Measurements from ENCODE around the gene NOS3. TPM values are rescaled to one million over a fixed set of nuclear protein-coding genes. Genes with fewer than 3 reads are reported as not detected.

NOS3 gene
- total RNA-seq, 1 experiment from 2014 or later: 0.30 TPM

DNA sequence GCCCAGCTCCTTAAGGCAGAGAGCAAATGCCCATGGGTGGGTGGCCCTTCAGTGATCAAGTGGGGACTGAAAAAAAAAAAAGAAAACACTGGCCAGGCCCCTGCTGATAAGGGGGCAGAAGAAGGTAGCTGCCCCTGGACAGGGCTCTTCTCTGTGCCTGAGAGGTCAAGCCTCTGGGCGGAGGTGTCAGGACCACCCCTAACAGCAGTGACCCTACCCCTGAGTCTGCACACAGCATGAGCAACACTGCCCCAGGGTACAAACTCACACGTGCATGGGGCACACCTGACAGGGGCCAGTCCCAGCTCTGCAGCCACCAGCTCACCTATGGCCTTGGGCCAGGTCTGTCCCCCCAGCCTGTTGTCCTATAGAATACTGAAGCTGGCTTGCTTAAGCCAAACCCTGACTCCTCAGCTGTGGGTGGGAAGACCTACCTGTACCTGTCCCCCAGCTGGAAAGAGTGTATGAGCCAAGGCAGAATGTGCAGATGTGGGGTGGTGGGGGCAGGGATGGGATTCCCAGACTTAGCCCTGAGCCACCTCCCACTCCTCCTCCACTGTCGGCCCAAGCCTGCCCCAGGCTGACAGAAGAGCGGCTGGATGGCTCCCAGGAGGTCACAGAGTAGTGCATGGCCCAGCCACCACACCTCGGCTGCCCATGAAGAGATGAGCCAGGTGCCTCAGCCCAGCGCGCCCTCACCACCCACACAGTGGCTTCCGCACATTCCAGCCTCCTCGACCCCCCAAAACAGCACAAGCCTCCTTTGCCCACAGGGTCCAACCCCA is 36.4 kb upstream of the NOS3 start:
- Mint-ChIP-seq H3K36me3 (ENCODE audit: insufficient read depth, unreplicated experiment) (no peaks in the 10 kb centered on the region), H3K9me3 (ENCODE audit: unreplicated experiment) (no peaks in the 10 kb centered on the region), H3K27ac (ENCODE audit: low read depth, unreplicated experiment) (no peak overlapping the region), H3K4me1 (ENCODE audit: insufficient read depth, unreplicated experiment) (peaks cover 3% of the 10 kb centered on the region), H3K27me3 (ENCODE audit: insufficient read depth, unreplicated experiment) (peaks cover 1% of the 10 kb centered on the region), H3K4me3 (ENCODE audit: unreplicated experiment) (no peak overlapping the region)
- CTCF ChIA-PET: interaction anchor here (0.6 to 3.5 kb wide), 3 partner anchors 8 to 56 kb away, joined by 4 to 18 read pairs (median 5); no protein-coding TSS in a partner anchor
- BruUV-seq (replicated peaks): no TSS peak
- intact Hi-C loops (cut with micrococcal nuclease): no loop called here
- TF ChIP-seq, protein P1, sequence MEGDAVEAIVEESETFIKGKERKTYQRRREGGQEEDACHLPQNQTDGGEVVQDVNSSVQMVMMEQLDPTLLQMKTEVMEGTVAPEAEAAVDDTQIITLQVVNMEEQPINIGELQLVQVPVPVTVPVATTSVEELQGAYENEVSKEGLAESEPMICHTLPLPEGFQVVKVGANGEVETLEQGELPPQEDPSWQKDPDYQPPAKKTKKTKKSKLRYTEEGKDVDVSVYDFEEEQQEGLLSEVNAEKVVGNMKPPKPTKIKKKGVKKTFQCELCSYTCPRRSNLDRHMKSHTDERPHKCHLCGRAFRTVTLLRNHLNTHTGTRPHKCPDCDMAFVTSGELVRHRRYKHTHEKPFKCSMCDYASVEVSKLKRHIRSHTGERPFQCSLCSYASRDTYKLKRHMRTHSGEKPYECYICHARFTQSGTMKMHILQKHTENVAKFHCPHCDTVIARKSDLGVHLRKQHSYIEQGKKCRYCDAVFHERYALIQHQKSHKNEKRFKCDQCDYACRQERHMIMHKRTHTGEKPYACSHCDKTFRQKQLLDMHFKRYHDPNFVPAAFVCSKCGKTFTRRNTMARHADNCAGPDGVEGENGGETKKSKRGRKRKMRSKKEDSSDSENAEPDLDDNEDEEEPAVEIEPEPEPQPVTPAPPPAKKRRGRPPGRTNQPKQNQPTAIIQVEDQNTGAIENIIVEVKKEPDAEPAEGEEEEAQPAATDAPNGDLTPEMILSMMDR (IDR thresholded peaks at IDR 0.05; ENCODE audit: unreplicated experiment): no peak
- POLR2A ChIA-PET: no interaction called here
- no peak for DNase-seq (ENCODE audit: unreplicated experiment)

DNA sequence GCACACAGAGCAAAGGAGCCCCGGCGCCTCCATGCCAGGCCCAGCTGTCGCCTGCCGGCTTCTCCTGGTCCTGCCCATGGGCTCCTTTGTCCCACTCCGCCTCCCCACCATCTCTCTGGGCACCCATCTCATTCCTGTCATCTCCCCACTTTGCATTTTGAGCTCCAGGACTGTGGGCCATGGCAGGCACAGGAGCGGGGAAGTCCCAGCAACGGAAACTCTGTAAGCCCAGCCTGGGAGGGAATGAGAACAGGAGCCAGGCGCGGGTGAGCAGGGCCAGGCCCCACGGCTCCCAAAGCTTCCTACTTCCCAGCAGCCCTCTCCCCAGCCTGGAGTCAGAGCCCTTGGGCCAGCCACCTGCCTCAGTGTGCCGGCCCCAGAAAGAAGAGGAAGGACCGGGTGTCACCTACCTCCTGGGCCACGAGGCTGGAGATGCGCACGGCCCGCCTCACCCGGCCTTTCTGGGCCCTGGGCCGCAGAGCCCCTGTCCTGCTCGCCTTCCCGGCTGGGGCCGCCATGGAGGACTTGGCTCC is 35.8 kb upstream of the NOS3 start:
- Mint-ChIP-seq H3K4me3 (ENCODE audit: unreplicated experiment) (no peak overlapping the region), H3K4me1 (ENCODE audit: insufficient read depth, unreplicated experiment) (no peaks in the 10 kb centered on the region), H3K27ac (ENCODE audit: low read depth, unreplicated experiment) (no peak overlapping the region), H3K36me3 (ENCODE audit: insufficient read depth, unreplicated experiment) (no peaks in the 10 kb centered on the region), H3K9me3 (ENCODE audit: unreplicated experiment) (no peaks in the 10 kb centered on the region), H3K27me3 (ENCODE audit: insufficient read depth, unreplicated experiment) (peaks cover 8% of the 10 kb centered on the region)
- no TSS peak for BruUV-seq (replicated peaks)
- intact Hi-C loops (cut with micrococcal nuclease): no loop called here
- DNase-seq (ENCODE audit: unreplicated experiment): no peak
- ChIA-PET POLR2A (no interaction called here), CTCF (interaction anchor here (3.5 kb wide), 1 partner anchor 7 kb away, joined by 18 read pairs; no protein-coding TSS in a partner anchor)
- TF ChIP-seq, protein P1 (IDR thresholded peaks at IDR 0.05; ENCODE audit: unreplicated experiment): no peak

DNA sequence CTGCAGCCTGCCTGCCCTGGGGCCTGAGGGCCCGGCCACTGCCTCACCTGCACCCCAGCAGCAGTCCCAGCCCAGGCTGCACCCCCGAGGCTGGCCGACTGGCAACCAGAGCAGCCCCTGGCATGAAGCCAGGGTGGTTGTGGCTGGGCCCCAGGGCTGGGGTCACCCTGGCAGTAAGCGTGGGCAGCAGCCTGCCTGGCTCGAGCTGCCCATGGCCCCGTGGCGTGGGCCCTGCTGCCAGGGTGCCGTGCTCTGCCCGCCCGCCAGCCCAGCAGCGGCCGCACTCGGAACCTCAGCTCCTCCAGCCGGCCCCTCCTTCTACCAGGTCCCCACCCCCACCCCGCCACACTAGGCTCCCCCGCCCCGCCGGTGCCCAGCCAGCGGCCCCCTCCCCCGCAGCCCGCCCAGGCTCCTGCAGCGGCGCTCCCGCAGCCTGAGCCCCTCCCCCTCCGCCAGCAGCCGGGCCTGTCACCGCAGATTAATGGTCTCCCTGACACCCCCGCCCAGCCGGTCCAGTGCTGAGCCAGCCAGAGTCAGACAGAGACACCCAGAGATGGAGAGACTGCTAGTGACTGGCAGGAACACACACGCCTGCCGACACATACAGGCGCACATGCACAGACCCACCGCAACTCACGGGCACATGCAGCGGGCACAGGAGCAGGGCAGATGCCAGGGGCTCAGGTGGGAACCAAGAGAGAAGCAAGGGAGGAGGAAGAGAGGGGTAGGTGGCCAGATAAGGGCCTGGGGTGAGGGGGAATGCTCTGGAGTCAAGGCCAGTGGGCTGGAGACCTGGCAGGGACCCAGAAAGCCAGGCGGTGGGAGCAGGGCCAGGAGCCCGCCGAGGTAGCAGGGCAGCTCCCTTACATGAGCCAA is 35.1 kb upstream of the NOS3 start:
- H3K4me3 Mint-ChIP-seq (ENCODE audit: unreplicated experiment): no peak overlapping the region
- ChIA-PET CTCF (no interaction called here), POLR2A (no interaction called here)
- H3K4me1 Mint-ChIP-seq (ENCODE audit: insufficient read depth, unreplicated experiment): no peaks in the 10 kb centered on the region
- H3K27ac Mint-ChIP-seq (ENCODE audit: low read depth, unreplicated experiment): no peak overlapping the region
- intact Hi-C loops (cut with micrococcal nuclease): no loop called here
- H3K9me3 Mint-ChIP-seq (ENCODE audit: unreplicated experiment): no peaks in the 10 kb centered on the region
- TF ChIP-seq, protein P1 (IDR thresholded peaks at IDR 0.05; ENCODE audit: unreplicated experiment): no peak
- no peak for DNase-seq (ENCODE audit: unreplicated experiment)
- H3K27me3 Mint-ChIP-seq (ENCODE audit: insufficient read depth, unreplicated experiment): peaks cover 11% of the 10 kb centered on the region
- no TSS peak for BruUV-seq (replicated peaks)
- H3K36me3 Mint-ChIP-seq (ENCODE audit: insufficient read depth, unreplicated experiment): no peaks in the 10 kb centered on the region

Data from MCF 10A (cell line).